ENCODE measurements around the gene MTHFD2.
"Not testable (repeated sequence)": the region's sequence is repeated elsewhere in the genome, so short reads cannot be mapped to it uniquely, and the experiment has no call there.

DNA sequence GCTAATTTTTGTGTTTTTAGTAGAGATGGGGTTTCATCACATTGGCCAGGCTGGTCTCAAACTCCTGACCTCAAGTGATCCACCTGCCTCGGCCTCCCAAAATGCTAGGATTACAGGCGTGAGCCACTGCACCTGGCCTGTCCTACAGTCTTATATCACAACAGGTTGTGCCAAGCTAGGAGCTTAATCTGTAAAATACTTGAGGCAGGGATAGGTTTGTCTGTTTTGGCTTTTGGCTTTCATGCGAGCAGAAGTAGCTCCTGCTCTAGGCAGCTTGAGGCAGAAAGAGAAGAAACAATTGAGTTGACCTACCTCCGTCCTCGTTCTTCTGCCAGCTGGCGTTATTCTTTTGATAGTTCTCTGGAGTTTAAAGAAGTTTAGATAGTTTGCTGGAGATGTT is 17.4 kb downstream of the MTHFD2 start:
- not testable (repeated sequence) for TF ChIP-seq POLR2AphosphoS5 (IDR thresholded peaks at IDR 0.05; ENCODE audit: borderline replicate concordance, low read depth, low read length); FOXP2 (optimal IDR thresholded peaks at IDR 0.05; ENCODE audit: control extremely low read depth, extremely low read length, insufficient read depth)

All from SK-N-MC (cell line).